Endothelial cell of umbilical vein (primary cell): Measurements from ENCODE around the gene RANBP3. TPM values are rescaled to one million over a fixed set of nuclear protein-coding genes. Genes with fewer than 3 reads are reported as not detected.

Experiments
- BruUV-seq: library from RNA; stranded (reverse); fragments of 400-500 nt; replicated peaks from 2 replicates; lab custom pipeline; 2021; lab: Mats Ljungman, UMichigan
- CTCF ChIA-PET: fragments of 300-600, 350-600 bp; sonication (Branson Sonifier 250); formaldehyde crosslinking; loops from one replicate; lab custom pipeline; 2021; ENCODE audit warnings: antibody characterized with exemption, inconsistent platforms; lab: Charles Lee
- POLR2A ChIA-PET: fragments of 300-600, 350-600 bp; sonication (Branson Sonifier 250); formaldehyde crosslinking; loops from one replicate; lab custom pipeline; 2021; ENCODE audit warnings: antibody characterized with exemption, inconsistent platforms; lab: Charles Lee
- DNase-seq: peaks from one replicate; pipeline ENCODE4 v3.0.0-alpha.2; 2011; ENCODE audit warnings: low read depth, low spot score
- FAIRE-seq: peaks from 2 replicates; lab custom pipeline; 2011; peaks lifted over from hg19 to GRCh38; lab: Jason Lieb, UNC
- H2AFZ ChIP-seq: 2 replicates; pipeline ENCODE4 v1.6.0; 2012; ENCODE audit warnings: low read depth, low read length, control low read depth, inconsistent platforms
- H3K27ac ChIP-seq: 2 replicates; pipeline ENCODE4 v1.5.1; 2011; ENCODE audit warnings: low read depth, mild to moderate bottlenecking, control low read depth, low read length, moderate library complexity; ENCODE audit not compliant: insufficient read depth
- H3K27me3 ChIP-seq, 2 experiments: 2 replicates each; pipeline versions ENCODE4 v1.6.0 to v1.6.1; 2011; ENCODE audit warnings: low read length in 2 of 2, mixed read lengths in 1 of 2; ENCODE audit not compliant: control insufficient read depth in 2 of 2, insufficient read depth in 2 of 2
- H3K36me3 ChIP-seq, 2 experiments: 2 replicates in 1 of 2; 3 replicates in 1 of 2; pipeline ENCODE4 v1.5.1; 2011; ENCODE audit warnings: low read length in 2 of 2, mild to moderate bottlenecking in 1 of 2, moderate library complexity in 1 of 2; ENCODE audit not compliant: control insufficient read depth in 2 of 2, insufficient read depth in 2 of 2; ENCODE audit errors: extremely low read depth in 1 of 2
- H3K4me1 ChIP-seq: 3 replicates; pipeline ENCODE4 v1.5.1; 2011; ENCODE audit warnings: mild to moderate bottlenecking, low read length; ENCODE audit not compliant: control insufficient read depth, insufficient read depth; ENCODE audit errors: extremely low read depth
- H3K4me2 ChIP-seq: 2 replicates; pipeline ENCODE4 v1.6.1; 2011; ENCODE audit warnings: low read length, control low read depth, mixed read lengths; ENCODE audit not compliant: insufficient read depth
- H3K4me3 ChIP-seq, 3 experiments: fragments of 200-600 bp in 1 of 3; sonication (generic), shearing (Covaris generic) in 1 of 3; replicated peaks in 1 of 3; 2 replicates each; pipeline ENCODE4 v1.5.1; 2011 to 2016; ENCODE audit warnings: control low read depth in 3 of 3, low read length in 3 of 3, mild to moderate bottlenecking in 2 of 3, inconsistent platforms in 1 of 3, low read depth in 1 of 3, moderate library complexity in 1 of 3; ENCODE audit not compliant: insufficient read depth in 1 of 3
- H3K79me2 ChIP-seq: 2 replicates; pipeline ENCODE4 v1.6.0; 2012; ENCODE audit warnings: low read length, inconsistent platforms; ENCODE audit not compliant: control insufficient read depth, insufficient read depth
- H3K9ac ChIP-seq: replicated peaks from 2 replicates; pipeline ENCODE3; 2011; ENCODE audit warnings: low read length, control low read depth; ENCODE audit not compliant: insufficient read depth; ENCODE audit errors: extremely low read depth
- H3K9me1 ChIP-seq: replicated peaks from 3 replicates; pipeline ENCODE4 v1.6.0; 2011; ENCODE audit warnings: mild to moderate bottlenecking, low read length; ENCODE audit not compliant: control insufficient read depth, insufficient read depth; ENCODE audit errors: extremely low read depth
- H3K9me3 ChIP-seq: replicated peaks from 2 replicates; pipeline ENCODE4 v1.5.1; 2012; ENCODE audit warnings: low read length, inconsistent platforms; ENCODE audit not compliant: control insufficient read depth, insufficient read depth
- H4K20me1 ChIP-seq: replicated peaks from 2 replicates; pipeline ENCODE3; 2011; ENCODE audit warnings: mild to moderate bottlenecking, low read length; ENCODE audit not compliant: control insufficient read depth, insufficient read depth; ENCODE audit errors: extremely low read depth
- EZH2 ChIP-seq: IDR thresholded peaks from 2 replicates; pipeline ENCODE4 v1.6.1; 2012; ENCODE audit warnings: borderline replicate concordance, low read depth, mild to moderate bottlenecking, moderate library complexity, low read length, inconsistent platforms; ENCODE audit not compliant: severe bottlenecking
- FOS ChIP-seq: IDR thresholded peaks from 2 replicates; pipeline ENCODE4 v1.6.1; 2011; ENCODE audit warnings: mild to moderate bottlenecking, low read length, moderate library complexity, borderline replicate concordance; ENCODE audit not compliant: insufficient read depth
- GATA2 ChIP-seq: IDR thresholded peaks from 2 replicates; pipeline ENCODE4 v1.7.0; 2011; ENCODE audit warnings: low read depth, mild to moderate bottlenecking, moderate library complexity, mixed read lengths, low read length; ENCODE audit not compliant: insufficient read length, insufficient read depth
- JUN ChIP-seq: IDR thresholded peaks from 2 replicates; pipeline ENCODE4 v1.6.1; 2011; ENCODE audit warnings: borderline replicate concordance, low read depth; ENCODE audit not compliant: insufficient read length, insufficient read depth
- MAX ChIP-seq: IDR thresholded peaks from 2 replicates; pipeline ENCODE4 v1.6.1; 2011; ENCODE audit not compliant: insufficient read depth, insufficient read length
- MYC ChIP-seq: IDR thresholded peaks from one replicate; pipeline ENCODE4 v1.6.1; 2011; ENCODE audit warnings: mild to moderate bottlenecking, low read depth, low read length
- POLR2A ChIP-seq: IDR thresholded peaks from 2 replicates; pipeline ENCODE4 v1.6.1; 2012; ENCODE audit warnings: low read depth, mild to moderate bottlenecking, control low read depth, low read length
- POLR2AphosphoS5 ChIP-seq: IDR thresholded peaks from 2 replicates; pipeline ENCODE4 v1.6.1; 2012; ENCODE audit warnings: low read depth, mild to moderate bottlenecking, control low read depth, low read length, moderate library complexity; ENCODE audit not compliant: insufficient read depth
- dilution Hi-C: fragments of 300-500 bp; cut with MboI; formaldehyde crosslinking; loops from one replicate; pipeline ENCODE4 v1.15.0; 2019; ENCODE audit warnings: low sequenced_read_pairs; ENCODE audit not compliant: extremely low pct_ligation_motif_present
- intact Hi-C: fragments of 100-400 bp; cut with micrococcal nuclease; formaldehyde crosslinking; loops from one replicate; pipeline ENCODE4 v1.10.0; 2022
- polyA plus RNA-seq, 4 experiments: library from polyadenylated mRNA; depleted of rRNA in 3 of 4; stranded (reverse) in 3 of 4; unstranded in 1 of 4; fragments of >200 nt; gene quantifications; 2 replicates each; pipeline versions ENCODE4 v1.2.1 to v1.2.3, GENCODE V29; 2011 to 2012; ENCODE audit warnings: missing spikeins in 1 of 4
- total RNA-seq: library from RNA; stranded (reverse); gene quantifications from 2 replicates; pipeline ENCODE4 v1.2.3, GENCODE V29; 2021
- TF ChIP-seq, protein P1 (sequence below), 2 donors: IDR thresholded peaks; 1 replicate in 1 of 2; 2 replicates in 1 of 2; pipeline ENCODE4 v1.5.1; 2011; ENCODE audit warnings: low read length in 2 of 2, mild to moderate bottlenecking in 2 of 2, moderate library complexity in 2 of 2, control low read depth in 1 of 2, inconsistent platforms in 1 of 2, low read depth in 1 of 2; ENCODE audit not compliant: insufficient read depth in 1 of 2; ENCODE audit errors: extremely low read depth in 1 of 2

The RANBP3 gene
- total and polyA plus RNA-seq, 2 donors (not counting 3 experiments of a cell fraction or from before 2014, with no cell fraction given), result 72.3 to 85.3 TPM

GRCh38 chr19:6022570-6023064, 44.7 kb upstream of the RANBP3 start:
- Histone ChIP-seq H2AFZ (no peak overlapping the region), H3K36me3 (no peaks in the 10 kb centered on the region), H3K9me1 (no peaks in the 10 kb centered on the region), H3K4me1 (peaks cover 12% of the 10 kb centered on the region), H3K9ac (peak overlapping the region; percentile 22), H3K27ac (peak overlapping the region; percentile 70), H3K9me3 (no peaks in the 10 kb centered on the region), H3K4me2 (no peak overlapping the region), H3K27me3 (no peaks in the 10 kb centered on the region), H3K4me3 (no peak overlapping the region), H4K20me1 (no peaks in the 10 kb centered on the region), H3K79me2 (no peaks in the 10 kb centered on the region)
- BruUV-seq, result no TSS peak
- no peak for TF ChIP-seq JUN
- TF ChIP-seq, protein P1, sequence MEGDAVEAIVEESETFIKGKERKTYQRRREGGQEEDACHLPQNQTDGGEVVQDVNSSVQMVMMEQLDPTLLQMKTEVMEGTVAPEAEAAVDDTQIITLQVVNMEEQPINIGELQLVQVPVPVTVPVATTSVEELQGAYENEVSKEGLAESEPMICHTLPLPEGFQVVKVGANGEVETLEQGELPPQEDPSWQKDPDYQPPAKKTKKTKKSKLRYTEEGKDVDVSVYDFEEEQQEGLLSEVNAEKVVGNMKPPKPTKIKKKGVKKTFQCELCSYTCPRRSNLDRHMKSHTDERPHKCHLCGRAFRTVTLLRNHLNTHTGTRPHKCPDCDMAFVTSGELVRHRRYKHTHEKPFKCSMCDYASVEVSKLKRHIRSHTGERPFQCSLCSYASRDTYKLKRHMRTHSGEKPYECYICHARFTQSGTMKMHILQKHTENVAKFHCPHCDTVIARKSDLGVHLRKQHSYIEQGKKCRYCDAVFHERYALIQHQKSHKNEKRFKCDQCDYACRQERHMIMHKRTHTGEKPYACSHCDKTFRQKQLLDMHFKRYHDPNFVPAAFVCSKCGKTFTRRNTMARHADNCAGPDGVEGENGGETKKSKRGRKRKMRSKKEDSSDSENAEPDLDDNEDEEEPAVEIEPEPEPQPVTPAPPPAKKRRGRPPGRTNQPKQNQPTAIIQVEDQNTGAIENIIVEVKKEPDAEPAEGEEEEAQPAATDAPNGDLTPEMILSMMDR (IDR thresholded peaks at IDR 0.05; ENCODE audit: extremely low read depth in 1 of 2, insufficient read depth in 1 of 2, low read depth in 1 of 2, low read length in 2 of 2), result no peak
- no peak for TF ChIP-seq POLR2AphosphoS5
- TF ChIP-seq MYC, result no peak
- TF ChIP-seq MAX, result no peak
- no peak for TF ChIP-seq POLR2A
- no peak for TF ChIP-seq GATA2
- no peak for TF ChIP-seq FOS
- no peak for TF ChIP-seq EZH2
- DNase-seq, result no peak
- intact Hi-C loops (loop anchor here (1.0 to 5.0 kb wide), 4 partner anchors 35 to 218 kb away; partner anchors contain the start of genes NDUFA11 and VMAC), dilution Hi-C loops (no loop called here)
- no peak for FAIRE-seq
- CTCF ChIA-PET, result interaction anchor here (0.8 to 3.5 kb wide), 44 partner anchors 9 to 350 kb away, joined by 3 to 304 read pairs (median 5); partner anchors contain the start of genes ALKBH7, NRTN, RANBP3 and VMAC
- POLR2A ChIA-PET, result interaction anchor here (1.7 kb wide), 1 partner anchor 10 kb away, joined by 6 read pairs; no protein-coding TSS in a partner anchor
